Measurements from ENCODE around the gene UGCG.

UGCG gene

GRCh38 chr9:111936391-111936790 lies 39.8 kb downstream of the UGCG start:
- TF ChIP-seq ZNF8 (CRISPR knock-in tag; IDR thresholded peaks at IDR 0.05) = no peak
- no peak for TF ChIP-seq TCF4 (CRISPR knock-in tag; IDR thresholded peaks at IDR 0.05; ENCODE audit: borderline replicate concordance)
- TF ChIP-seq ESRRG (CRISPR knock-in tag; IDR thresholded peaks at IDR 0.05) = no peak
- TF ChIP-seq, protein P1, sequence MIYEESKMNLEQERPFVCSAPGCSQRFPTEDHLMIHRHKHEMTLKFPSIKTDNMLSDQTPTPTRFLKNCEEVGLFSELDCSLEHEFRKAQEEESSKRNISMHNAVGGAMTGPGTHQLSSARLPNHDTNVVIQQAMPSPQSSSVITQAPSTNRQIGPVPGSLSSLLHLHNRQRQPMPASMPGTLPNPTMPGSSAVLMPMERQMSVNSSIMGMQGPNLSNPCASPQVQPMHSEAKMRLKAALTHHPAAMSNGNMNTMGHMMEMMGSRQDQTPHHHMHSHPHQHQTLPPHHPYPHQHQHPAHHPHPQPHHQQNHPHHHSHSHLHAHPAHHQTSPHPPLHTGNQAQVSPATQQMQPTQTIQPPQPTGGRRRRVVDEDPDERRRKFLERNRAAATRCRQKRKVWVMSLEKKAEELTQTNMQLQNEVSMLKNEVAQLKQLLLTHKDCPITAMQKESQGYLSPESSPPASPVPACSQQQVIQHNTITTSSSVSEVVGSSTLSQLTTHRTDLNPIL (CRISPR knock-in tag; IDR thresholded peaks at IDR 0.05; ENCODE audit: low read depth) = no peak
- no peak for TF ChIP-seq ZNF70 (CRISPR knock-in tag; IDR thresholded peaks at IDR 0.05)
- no peak for TF ChIP-seq SNAI2 (CRISPR knock-in tag; IDR thresholded peaks at IDR 0.05)
- no peak for TF ChIP-seq BACH2 (CRISPR knock-in tag; IDR thresholded peaks at IDR 0.05; ENCODE audit: borderline replicate concordance)
- TF ChIP-seq, protein P2, sequence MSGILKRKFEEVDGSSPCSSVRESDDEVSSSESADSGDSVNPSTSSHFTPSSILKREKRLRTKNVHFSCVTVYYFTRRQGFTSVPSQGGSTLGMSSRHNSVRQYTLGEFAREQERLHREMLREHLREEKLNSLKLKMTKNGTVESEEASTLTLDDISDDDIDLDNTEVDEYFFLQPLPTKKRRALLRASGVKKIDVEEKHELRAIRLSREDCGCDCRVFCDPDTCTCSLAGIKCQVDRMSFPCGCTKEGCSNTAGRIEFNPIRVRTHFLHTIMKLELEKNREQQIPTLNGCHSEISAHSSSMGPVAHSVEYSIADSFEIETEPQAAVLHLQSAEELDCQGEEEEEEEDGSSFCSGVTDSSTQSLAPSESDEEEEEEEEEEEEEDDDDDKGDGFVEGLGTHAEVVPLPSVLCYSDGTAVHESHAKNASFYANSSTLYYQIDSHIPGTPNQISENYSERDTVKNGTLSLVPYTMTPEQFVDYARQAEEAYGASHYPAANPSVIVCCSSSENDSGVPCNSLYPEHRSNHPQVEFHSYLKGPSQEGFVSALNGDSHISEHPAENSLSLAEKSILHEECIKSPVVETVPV (CRISPR knock-in tag; IDR thresholded peaks at IDR 0.05) = no peak
- no peak for TF ChIP-seq CSDC2 (CRISPR knock-in tag; IDR thresholded peaks at IDR 0.05)
- TF ChIP-seq, protein P3, sequence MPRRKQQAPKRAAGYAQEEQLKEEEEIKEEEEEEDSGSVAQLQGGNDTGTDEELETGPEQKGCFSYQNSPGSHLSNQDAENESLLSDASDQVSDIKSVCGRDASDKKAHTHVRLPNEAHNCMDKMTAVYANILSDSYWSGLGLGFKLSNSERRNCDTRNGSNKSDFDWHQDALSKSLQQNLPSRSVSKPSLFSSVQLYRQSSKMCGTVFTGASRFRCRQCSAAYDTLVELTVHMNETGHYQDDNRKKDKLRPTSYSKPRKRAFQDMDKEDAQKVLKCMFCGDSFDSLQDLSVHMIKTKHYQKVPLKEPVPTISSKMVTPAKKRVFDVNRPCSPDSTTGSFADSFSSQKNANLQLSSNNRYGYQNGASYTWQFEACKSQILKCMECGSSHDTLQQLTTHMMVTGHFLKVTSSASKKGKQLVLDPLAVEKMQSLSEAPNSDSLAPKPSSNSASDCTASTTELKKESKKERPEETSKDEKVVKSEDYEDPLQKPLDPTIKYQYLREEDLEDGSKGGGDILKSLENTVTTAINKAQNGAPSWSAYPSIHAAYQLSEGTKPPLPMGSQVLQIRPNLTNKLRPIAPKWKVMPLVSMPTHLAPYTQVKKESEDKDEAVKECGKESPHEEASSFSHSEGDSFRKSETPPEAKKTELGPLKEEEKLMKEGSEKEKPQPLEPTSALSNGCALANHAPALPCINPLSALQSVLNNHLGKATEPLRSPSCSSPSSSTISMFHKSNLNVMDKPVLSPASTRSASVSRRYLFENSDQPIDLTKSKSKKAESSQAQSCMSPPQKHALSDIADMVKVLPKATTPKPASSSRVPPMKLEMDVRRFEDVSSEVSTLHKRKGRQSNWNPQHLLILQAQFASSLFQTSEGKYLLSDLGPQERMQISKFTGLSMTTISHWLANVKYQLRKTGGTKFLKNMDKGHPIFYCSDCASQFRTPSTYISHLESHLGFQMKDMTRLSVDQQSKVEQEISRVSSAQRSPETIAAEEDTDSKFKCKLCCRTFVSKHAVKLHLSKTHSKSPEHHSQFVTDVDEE (CRISPR knock-in tag; IDR thresholded peaks at IDR 0.05) = no peak
- no peak for TF ChIP-seq PATZ1 (CRISPR knock-in tag; IDR thresholded peaks at IDR 0.05; ENCODE audit: borderline replicate concordance)
- no peak for TF ChIP-seq ZFP30 (CRISPR knock-in tag; IDR thresholded peaks at IDR 0.05)
- TF ChIP-seq POU6F1 (CRISPR knock-in tag; IDR thresholded peaks at IDR 0.05; ENCODE audit: borderline replicate concordance, low read depth) = no peak
- no peak for TF ChIP-seq RARB (CRISPR knock-in tag; IDR thresholded peaks at IDR 0.05)
- TF ChIP-seq ZC3H10 (CRISPR knock-in tag; IDR thresholded peaks at IDR 0.05) = no peak
- TF ChIP-seq ARNTL (CRISPR knock-in tag; IDR thresholded peaks at IDR 0.05; ENCODE audit: borderline replicate concordance, low read depth) = no peak
- no peak for TF ChIP-seq OSR1 (CRISPR knock-in tag; IDR thresholded peaks at IDR 0.05)
- TF ChIP-seq ISL1 (CRISPR knock-in tag; IDR thresholded peaks at IDR 0.05) = no peak
- no peak for TF ChIP-seq ZFP3 (CRISPR knock-in tag; IDR thresholded peaks at IDR 0.05)
- no peak for ATAC-seq

GRCh38 chr9:111937301-111937700 lies 40.7 kb downstream of the UGCG start:
- TF ChIP-seq ZNF565 (CRISPR knock-in tag; conservative IDR thresholded peaks at IDR 0.05; ENCODE audit: low read depth) (no peak), TOX (CRISPR knock-in tag; IDR thresholded peaks at IDR 0.05; ENCODE audit: borderline replicate concordance) (no peak), ZNF70 (CRISPR knock-in tag; IDR thresholded peaks at IDR 0.05) (no peak), ISL1 (CRISPR knock-in tag; IDR thresholded peaks at IDR 0.05) (no peak)
- ATAC-seq = no peak

DNA sequence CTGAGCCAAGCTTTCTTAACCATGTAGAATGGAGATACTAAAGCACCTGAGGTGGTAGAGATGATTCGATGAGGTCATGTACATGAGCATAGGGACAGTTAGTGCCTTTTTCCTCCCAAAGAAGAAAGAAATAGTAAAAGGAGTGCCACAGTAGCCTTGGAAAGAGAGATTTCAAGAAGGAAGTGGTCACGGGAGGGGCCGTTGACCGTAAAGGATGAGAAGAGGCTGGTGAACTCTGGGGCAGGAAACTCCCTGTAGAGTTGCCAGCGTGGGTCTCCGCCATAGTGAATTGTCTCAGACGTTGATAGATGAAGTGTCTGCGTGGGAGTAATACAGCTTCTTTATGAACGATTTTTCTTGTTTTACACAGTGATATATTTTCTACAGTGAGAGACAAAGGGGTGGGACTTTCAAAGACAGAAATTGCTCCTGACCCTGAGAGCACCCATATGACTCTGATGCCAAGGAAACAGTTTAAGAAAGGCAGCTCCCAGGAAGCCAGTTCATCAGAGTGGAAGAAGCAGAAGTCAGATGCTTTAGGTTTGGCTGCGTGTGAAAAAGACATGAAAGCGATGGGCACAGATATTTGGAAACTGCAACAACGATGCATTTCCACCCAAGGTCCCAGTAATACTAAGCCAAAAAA lies 41.3 kb downstream of the UGCG start:
- ATAC-seq = no peak; the same call in 2 of the 3 replicates
- TF ChIP-seq TCF4 (CRISPR knock-in tag; IDR thresholded peaks at IDR 0.05; ENCODE audit: borderline replicate concordance) (no peak), OSR1 (CRISPR knock-in tag; IDR thresholded peaks at IDR 0.05) (no peak), ISL1 (CRISPR knock-in tag; IDR thresholded peaks at IDR 0.05) (no peak), ESRRG (CRISPR knock-in tag; IDR thresholded peaks at IDR 0.05) (no peak), ZFP3 (CRISPR knock-in tag; IDR thresholded peaks at IDR 0.05) (no peak), CSDC2 (CRISPR knock-in tag; IDR thresholded peaks at IDR 0.05) (no peak), PATZ1 (CRISPR knock-in tag; IDR thresholded peaks at IDR 0.05; ENCODE audit: borderline replicate concordance) (no peak), ZNF8 (CRISPR knock-in tag; IDR thresholded peaks at IDR 0.05) (no peak), SNAI2 (CRISPR knock-in tag; IDR thresholded peaks at IDR 0.05) (no peak)
- TF ChIP-seq, protein P1 (CRISPR knock-in tag; IDR thresholded peaks at IDR 0.05; ENCODE audit: low read depth) = no peak
- TF ChIP-seq, protein P3 (CRISPR knock-in tag; IDR thresholded peaks at IDR 0.05) = no peak
